Uterus (tissue), 2 donors: ENCODE measurements around the gene KIAA0753.

Experiments
- POLR2A ChIP-seq, 2 donors: fragments of 450-650 bp; IDR thresholded peaks; one replicate each; pipeline ENCODE4 v1.6.1; 2016; ENCODE audit warnings: antibody characterized with exemption in 2 of 2, mild to moderate bottlenecking in 1 of 2, moderate library complexity in 1 of 2
- TF ChIP-seq, protein P1 (sequence below), 4 experiments: fragments of 200-600 bp in 2 of 4; fragments of 450-650 bp in 2 of 4; sonication (generic) in 2 of 4; IDR thresholded peaks; one replicate each; pipeline ENCODE4 v1.5.1; 2016 to 2019; ENCODE audit warnings: antibody characterized with exemption in 4 of 4, mild to moderate bottlenecking in 2 of 4, moderate library complexity in 1 of 4

DNA sequence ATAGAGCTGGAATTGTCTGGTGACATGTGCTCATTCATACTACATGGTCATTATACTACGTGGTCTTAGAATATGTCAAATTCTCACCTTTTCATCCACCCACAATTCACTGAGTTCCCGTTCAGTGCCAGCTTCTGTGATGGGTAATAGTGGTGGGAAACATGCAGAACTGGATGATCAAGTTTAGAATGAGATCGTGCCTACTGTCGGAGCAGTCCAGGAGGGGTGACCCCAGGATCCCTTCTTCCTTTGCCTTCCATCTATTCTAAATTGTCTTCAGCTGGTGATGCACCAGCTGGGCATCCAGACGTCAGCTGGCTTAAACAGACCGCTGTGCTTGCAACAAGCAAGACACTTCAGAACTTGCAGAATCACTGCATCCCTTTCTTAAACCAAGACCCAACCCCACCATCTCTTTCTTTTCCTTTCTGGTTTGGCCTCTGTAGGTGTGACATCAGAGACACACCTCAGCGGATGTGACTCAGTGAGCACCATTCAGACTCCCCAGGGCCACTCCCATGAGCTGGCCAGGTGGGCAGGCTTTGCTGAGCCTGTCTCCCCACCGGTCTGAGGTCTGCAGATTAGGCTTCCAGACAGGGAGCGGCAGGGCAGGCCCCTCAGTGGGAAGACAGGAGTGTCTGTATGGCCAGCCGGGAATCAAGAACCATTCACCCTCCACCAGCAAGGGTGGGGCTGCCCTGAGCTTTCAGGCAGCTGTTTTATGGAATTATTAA lies 29.1 kb upstream of the KIAA0753 start:
- no peak for TF ChIP-seq POLR2A (IDR thresholded peaks at IDR 0.05)
- TF ChIP-seq, protein P1, sequence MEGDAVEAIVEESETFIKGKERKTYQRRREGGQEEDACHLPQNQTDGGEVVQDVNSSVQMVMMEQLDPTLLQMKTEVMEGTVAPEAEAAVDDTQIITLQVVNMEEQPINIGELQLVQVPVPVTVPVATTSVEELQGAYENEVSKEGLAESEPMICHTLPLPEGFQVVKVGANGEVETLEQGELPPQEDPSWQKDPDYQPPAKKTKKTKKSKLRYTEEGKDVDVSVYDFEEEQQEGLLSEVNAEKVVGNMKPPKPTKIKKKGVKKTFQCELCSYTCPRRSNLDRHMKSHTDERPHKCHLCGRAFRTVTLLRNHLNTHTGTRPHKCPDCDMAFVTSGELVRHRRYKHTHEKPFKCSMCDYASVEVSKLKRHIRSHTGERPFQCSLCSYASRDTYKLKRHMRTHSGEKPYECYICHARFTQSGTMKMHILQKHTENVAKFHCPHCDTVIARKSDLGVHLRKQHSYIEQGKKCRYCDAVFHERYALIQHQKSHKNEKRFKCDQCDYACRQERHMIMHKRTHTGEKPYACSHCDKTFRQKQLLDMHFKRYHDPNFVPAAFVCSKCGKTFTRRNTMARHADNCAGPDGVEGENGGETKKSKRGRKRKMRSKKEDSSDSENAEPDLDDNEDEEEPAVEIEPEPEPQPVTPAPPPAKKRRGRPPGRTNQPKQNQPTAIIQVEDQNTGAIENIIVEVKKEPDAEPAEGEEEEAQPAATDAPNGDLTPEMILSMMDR (IDR thresholded peaks at IDR 0.05) = no peak
